Measurements from ENCODE around the gene ASB15. TPM values are rescaled to one million over a fixed set of nuclear protein-coding genes. Genes with fewer than 3 reads are reported as not detected.

The ASB15 gene
- total RNA-seq, 2 experiments from 2014 or later, result not detected

DNA sequence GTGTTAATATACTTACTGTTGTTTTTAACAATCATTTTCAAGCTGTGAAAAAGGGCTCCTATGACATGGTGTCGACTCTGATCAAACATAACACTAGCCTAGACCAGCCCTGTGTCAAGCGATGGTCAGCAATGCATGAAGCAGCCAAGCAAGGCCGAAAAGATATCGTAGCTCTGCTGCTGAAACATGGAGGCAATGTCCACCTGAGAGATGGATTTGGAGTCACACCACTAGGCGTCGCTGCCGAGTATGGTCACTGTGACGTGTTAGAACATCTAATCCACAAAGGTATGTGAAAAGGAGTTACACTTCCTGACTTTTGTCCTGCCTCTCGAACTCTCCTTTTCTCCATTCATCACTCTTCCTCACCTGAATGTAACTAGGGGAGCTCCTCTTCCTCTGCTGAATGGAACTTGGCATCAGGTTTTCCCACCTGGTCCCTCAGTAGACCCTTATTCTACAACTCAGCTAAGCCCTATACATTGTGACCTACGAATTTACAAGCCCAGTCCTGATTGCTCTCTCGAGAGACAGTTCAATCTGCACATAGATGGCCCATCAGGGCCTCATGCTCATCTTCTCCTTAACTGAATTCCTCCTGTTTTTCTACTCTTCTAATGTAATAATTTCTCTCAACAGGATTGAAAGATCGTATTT lies 23.0 kb downstream of the ASB15 start:
- no peaks in the 10 kb centered on the region for H3K36me3 Mint-ChIP-seq (ENCODE audit: low read depth)
- ATAC-seq, result peak; percentile 86
- H3K4me3 Mint-ChIP-seq, result no peak overlapping the region
- ChIA-PET CTCF (interaction anchor here (0.6 to 2.2 kb wide), 31 partner anchors 10 to 247 kb away, joined by 3 to 17 read pairs (median 5); partner anchors contain the start of gene ASB15), POLR2A (interaction anchor here (0.8 kb wide), 1 partner anchor 249 kb away, joined by 3 read pairs; no protein-coding TSS in a partner anchor)
- DNase-seq, result peak; percentile 87
- intact Hi-C loops (cut with micrococcal nuclease), result no loop called here
- no peaks in the 10 kb centered on the region for H3K9me3 Mint-ChIP-seq
- peaks cover 2% of the 10 kb centered on the region for H3K4me1 Mint-ChIP-seq (ENCODE audit: low read depth)
- H3K27me3 Mint-ChIP-seq, result peaks cover 9% of the 10 kb centered on the region
- TF ChIP-seq CTCF (IDR thresholded peaks at IDR 0.05), result peak; percentile 66
- H3K27ac Mint-ChIP-seq, result no peak overlapping the region

DNA sequence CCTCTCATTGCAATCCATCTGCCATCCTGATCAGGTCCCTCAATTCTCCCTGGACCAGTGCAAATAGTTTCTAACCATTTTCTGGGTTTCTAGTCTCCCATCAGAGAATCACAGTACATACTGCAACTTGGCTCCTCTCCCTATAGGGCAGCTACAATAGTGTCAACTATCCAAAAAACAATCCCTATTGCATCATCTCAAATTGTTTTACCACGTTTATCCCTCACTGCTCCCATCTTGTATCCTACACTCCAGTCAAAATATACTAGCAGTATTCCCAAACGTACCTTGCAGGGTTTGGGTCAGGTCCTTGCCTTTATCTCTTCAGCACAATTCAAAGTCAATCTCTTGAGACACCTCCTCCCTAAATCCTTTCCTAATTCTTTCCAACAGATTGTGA lies 23.6 kb downstream of the ASB15 start:
- no peaks in the 10 kb centered on the region for H3K9me3 Mint-ChIP-seq
- DNase-seq (no peak), ATAC-seq (no peak)
- no peak overlapping the region for H3K4me3 Mint-ChIP-seq
- peaks cover 9% of the 10 kb centered on the region for H3K27me3 Mint-ChIP-seq
- TF ChIP-seq CTCF (IDR thresholded peaks at IDR 0.05), result no peak
- intact Hi-C loops (cut with micrococcal nuclease), result no loop called here
- no peak overlapping the region for H3K27ac Mint-ChIP-seq
- peaks cover 2% of the 10 kb centered on the region for H3K4me1 Mint-ChIP-seq (ENCODE audit: low read depth)
- no peaks in the 10 kb centered on the region for H3K36me3 Mint-ChIP-seq (ENCODE audit: low read depth)
- ChIA-PET CTCF (interaction anchor here (0.6 to 2.2 kb wide), 17 partner anchors 9 to 246 kb away, joined by 3 to 17 read pairs (median 5); no protein-coding TSS in a partner anchor), POLR2A (no interaction called here)

GRCh38 chr7:123627851-123628250 lies 26.2 kb downstream of the ASB15 start:
- H3K9me3 Mint-ChIP-seq, result no peaks in the 10 kb centered on the region
- intact Hi-C loops (cut with micrococcal nuclease), result no loop called here
- peaks cover 15% of the 10 kb centered on the region for H3K27me3 Mint-ChIP-seq
- no peak for TF ChIP-seq CTCF (IDR thresholded peaks at IDR 0.05)
- no peak overlapping the region for H3K27ac Mint-ChIP-seq
- CTCF ChIA-PET, result no interaction called here
- no peak for ATAC-seq
- H3K4me1 Mint-ChIP-seq (ENCODE audit: low read depth), result peaks cover 2% of the 10 kb centered on the region
- no peaks in the 10 kb centered on the region for H3K36me3 Mint-ChIP-seq (ENCODE audit: low read depth)
- H3K4me3 Mint-ChIP-seq, result no peak overlapping the region
- DNase-seq, result no peak
- POLR2A ChIA-PET, result no interaction called here

GRCh38 chr7:123628829-123629228 lies 27.2 kb downstream of the ASB15 start:
- intact Hi-C loops (cut with micrococcal nuclease), result no loop called here
- Mint-ChIP-seq H3K4me3 (no peak overlapping the region), H3K4me1 (ENCODE audit: low read depth) (peaks cover 2% of the 10 kb centered on the region), H3K9me3 (no peaks in the 10 kb centered on the region), H3K27ac (no peak overlapping the region), H3K36me3 (ENCODE audit: low read depth) (no peaks in the 10 kb centered on the region), H3K27me3 (peaks cover 17% of the 10 kb centered on the region)
- CTCF ChIA-PET, result no interaction called here
- POLR2A ChIA-PET, result no interaction called here
- ATAC-seq, result no peak
- no peak for TF ChIP-seq CTCF (IDR thresholded peaks at IDR 0.05)
- DNase-seq, result no peak

GRCh38 chr7:123629281-123629680 lies 27.7 kb downstream of the ASB15 start:
- Mint-ChIP-seq H3K27me3 (peaks cover 17% of the 10 kb centered on the region), H3K9me3 (no peaks in the 10 kb centered on the region), H3K36me3 (ENCODE audit: low read depth) (no peaks in the 10 kb centered on the region), H3K4me3 (no peak overlapping the region), H3K27ac (no peak overlapping the region), H3K4me1 (ENCODE audit: low read depth) (peaks cover 2% of the 10 kb centered on the region)
- ChIA-PET POLR2A (no interaction called here), CTCF (no interaction called here)
- TF ChIP-seq CTCF (IDR thresholded peaks at IDR 0.05), result no peak
- intact Hi-C loops (cut with micrococcal nuclease), result no loop called here
- ATAC-seq (no peak), DNase-seq (no peak)

All from activated CD8-positive, alpha-beta T cell treated with anti-CD3 and anti-CD28 coated beads for 36 hours (primary cell).